ENCODE results near the gene UBE2E1.
"Not testable (repeated sequence)": the region's sequence is repeated elsewhere in the genome, so short reads cannot be mapped to it uniquely, and the experiment has no call there.

Gene UBE2E1

DNA sequence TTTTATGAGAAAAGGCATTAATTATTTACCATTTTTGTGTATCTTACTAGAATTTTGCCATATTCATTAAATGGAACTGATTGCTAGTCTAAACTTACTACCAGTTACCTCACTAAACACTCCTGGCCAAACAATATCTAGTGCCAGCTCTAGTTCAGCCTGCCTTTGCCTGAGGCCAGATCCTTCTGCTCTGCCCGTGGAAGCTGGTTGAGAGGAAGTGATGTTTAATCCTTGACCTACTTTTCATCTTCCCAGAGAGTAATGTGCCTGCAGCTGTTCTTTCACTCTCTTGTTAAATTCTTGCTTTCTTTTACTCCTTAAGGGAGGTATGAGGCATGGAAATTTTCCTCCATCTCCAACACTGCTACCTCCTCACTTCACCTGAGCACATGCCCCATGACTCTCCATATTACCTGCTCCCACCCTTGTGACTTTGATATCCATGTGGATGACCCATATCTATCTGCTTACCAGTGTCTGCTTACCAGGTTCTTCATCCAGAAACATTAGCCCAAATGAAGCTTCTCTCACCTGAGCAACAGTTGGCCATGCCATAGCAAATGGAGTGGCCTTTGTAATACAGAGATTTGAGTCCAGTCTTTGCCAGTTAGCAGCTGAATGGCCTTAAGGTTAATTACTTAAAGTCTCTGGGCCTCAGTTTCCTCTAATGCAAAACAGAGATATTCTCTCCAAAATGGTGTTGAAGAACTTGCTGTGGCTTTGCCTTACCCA is 53.4 kb downstream of the UBE2E1 start:
- no peak for DNase-seq

DNA sequence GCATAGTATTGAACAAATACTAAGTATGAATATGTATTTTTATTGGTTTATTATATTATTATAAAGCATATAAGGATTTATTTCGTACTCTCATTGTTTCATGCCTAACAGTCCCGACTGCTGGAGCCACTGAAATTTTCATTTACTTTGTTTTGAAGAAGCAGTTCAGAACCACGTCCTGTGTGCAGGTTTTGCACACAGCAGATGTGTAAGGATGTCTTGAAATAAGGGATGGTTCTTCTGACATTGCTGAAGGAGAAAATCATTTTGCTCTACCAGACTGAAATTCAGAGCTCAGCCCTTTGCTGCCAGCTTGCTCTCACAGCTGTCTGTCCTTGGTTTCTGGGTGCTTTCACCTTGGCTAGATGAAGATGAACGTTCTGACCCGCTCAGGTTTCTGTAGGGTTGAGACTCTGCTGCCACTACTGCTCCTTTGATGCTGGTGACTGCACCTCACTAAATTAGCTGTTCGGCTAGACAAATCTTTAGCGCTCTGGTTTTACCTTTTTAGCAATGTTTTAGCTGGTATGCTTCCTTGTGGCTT is 54.2 kb downstream of the UBE2E1 start:
- no peak for DNase-seq

GRCh38 chr3:23861689-23862088 is 55.9 kb downstream of the UBE2E1 start:
- DNase-seq: no peak

DNA sequence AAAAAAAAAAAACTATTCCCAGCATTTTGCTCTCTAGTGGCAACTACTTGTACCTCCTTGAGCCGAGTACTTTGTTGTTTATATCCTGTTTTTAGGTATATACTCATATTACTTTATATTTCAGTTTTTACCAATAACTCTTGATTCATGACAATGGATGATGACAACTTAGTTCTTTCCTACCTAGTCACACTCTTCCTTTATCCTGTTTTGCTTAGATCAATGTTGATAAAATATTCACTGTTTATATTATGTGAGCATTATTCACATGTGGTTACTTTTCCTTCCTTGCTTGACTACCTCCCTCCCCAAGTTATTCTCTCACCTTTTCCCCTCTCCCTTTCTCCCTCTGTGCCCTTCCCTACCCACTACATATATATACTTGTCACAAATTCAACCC is 57.3 kb downstream of the UBE2E1 start:
- no peak for DNase-seq

GRCh38 chr3:23864931-23865330 is 59.2 kb downstream of the UBE2E1 start:
- no peak for DNase-seq

DNA sequence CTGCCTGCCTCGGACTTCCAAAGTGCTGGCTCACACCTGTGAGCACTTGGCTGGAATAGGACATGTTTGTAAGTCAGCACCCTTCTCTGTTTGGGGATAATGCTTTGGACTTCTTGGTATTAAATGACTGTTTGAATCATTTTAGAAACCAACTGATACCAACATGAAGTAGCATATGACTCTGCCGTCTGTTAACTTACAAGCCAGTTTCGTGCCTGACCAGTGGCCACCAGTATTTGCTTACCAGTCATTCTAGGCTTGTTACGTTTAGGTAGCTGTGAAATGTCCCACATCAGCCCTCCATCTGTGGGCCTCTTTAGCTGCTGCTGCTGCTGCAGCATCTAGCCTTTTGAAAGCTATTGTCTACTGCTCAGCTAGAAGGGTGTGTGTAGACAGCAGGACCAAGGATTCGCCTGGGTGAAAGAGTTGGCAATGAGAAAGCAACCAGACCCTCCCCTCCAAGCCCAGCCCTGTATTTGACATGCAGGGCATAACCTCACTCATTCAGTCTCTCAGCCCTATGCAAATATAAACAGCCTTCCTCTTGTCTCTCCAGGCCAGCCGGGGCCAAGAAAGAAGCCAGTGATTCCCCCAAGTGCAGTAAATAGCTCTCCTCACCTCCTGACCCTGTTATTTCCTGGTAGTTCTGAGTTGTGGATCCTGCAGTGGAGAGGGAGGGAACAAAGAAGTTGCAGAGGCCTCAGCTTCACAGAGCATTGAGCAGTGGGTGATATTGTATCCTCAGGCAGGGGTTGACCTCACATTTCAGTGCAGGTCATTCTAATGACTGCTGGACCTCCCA is 60.0 kb downstream of the UBE2E1 start:
- peak; percentile 55 for DNase-seq

GRCh38 chr3:23867400-23867799 is 61.6 kb downstream of the UBE2E1 start:
- DNase-seq: no peak

DNA sequence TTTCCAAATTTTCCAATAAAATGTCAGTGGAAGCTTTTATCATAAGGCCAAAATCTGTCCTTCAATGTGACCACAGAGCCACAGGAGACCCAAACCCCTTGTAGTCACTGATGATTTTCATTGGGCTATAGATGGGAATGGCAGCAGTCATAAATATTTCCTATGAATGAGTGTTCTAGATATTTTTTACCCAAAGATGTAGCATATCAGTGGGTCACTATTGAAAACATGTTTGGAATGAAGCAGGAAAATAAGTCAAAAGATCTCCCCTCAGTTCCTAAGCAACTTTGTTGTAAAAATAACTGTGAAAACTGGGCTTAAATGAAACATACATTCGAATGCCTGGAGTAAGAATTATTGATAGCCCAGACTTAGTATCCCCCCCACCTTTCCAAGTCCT is 62.1 kb downstream of the UBE2E1 start:
- DNase-seq: no peak

DNA sequence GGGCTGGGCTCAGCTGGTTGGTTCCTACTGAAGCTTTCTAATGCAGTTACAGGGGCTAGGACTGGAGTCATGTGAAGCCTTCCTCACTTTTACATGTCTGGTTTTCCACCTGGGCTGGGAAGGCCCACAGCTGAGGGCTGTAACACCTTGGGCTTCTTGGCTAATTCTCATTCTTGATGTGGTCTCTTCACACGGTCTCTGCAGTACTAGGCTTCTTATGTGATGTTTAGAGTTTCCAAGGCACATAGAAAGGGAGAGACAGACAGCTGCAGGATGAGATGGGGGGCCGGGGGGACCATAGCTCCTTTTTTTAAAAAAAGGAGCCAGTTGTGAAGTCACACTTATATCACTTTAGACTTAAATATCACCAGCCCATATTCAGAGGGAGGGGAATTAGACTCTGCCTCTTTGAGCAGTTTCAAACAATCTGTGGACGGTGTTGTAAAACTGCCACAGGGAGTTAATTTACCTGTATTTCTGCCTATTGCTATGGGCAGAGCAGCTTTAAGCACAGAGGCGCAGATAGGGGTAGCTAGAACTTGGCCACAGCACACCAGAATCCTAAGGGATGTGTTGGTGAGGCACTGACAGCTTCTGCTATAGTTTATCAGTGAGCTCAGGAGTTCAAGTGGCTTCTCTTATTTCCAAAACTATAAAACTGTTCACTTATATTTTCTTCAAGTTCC is 64.4 kb downstream of the UBE2E1 start:
- no peak for DNase-seq

DNA sequence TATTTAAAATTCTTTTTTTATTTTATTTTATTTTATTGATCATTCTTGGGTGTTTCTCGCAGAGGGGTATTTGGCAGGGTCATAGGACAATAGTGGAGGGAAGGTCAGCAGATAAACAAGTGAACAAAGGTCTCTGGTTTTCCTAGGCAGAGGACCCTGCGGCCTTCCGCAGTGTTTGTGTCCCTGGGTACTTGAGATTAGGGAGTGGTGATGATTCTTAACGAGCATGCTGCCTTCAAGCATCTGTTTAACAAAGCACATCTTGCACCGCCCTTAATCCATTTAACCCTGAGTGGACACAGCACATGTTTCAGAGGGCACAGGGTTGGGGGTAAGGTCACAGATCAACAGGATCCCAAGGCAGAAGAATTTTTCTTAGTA is 64.9 kb downstream of the UBE2E1 start:
- not testable (repeated sequence) for DNase-seq

DNA sequence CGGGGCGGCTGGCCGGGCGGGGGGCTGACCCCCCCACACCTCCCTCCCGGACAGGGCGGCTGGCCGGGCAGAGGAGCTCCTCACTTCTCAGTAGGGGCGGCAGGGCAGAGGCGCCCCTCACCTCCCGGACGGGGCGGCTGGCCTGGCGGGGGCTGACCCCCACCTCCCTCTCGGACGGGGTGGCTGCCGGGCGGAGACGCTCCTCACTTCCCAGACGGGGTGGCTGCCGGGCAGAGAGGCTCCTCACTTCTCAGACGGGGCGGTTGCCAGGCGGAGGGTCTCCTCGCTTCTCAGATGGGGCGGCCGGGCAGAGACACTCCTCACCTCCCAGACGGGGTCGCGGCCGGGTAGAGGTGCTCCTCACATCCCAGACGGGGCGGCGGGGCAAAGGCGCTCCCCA is 65.6 kb downstream of the UBE2E1 start:
- not testable (repeated sequence) for DNase-seq

GRCh38 chr3:23872330-23872729 is 66.6 kb downstream of the UBE2E1 start:
- DNase-seq: no peak

DNA sequence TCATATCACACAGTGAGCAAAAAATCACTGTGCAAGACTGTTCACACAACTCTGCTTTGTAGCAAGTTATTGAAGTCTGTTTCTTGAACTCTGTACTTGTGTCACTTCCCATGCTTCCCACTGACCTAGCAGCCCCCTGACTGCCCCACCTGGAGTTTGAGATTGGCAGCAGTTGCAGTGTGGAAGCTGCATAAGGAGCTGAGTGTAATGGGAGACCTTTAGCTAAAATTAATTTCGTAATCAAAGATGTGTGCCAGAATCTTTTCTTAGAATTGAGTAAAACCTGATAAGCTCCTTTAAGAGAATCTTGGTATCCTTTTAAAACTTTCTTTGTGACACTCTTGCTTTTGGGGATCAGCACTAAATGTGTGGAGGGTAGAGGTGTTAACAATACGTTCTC is 68.2 kb downstream of the UBE2E1 start:
- DNase-seq: no peak

DNA sequence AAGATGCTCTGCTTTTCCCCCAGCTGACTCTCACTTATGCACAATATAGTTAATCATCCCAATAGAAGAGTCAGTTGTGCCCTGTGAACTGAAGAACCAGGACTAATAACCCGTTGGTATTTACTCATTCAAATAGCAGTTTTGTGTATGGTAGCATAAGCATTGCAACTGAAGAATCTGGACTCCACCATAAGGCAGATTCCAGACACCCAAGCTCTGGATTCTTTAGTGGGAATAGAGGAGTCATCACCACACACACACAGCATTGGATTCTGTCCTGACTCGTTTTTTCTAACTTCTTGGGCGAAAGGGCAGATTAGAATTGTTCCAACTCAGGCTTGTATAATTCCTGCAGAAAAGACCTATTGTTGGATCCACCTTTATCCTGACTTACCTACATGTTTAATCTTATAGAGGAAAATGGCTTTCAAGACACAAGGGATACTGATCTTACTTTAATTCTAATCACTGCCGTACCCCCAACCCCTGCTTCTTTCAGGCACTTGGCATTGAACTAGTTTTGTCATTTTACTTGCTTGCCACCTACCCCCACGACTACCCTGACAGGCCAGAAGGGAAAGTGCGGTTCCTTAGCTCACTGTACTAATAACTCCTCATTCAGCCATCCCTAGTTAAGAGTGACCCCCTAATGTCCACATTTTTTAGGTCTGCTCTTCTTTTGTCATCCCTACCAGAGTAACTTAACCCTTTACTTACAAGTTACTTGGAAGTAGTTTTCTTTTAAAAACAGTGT is 68.8 kb downstream of the UBE2E1 start:
- DNase-seq: no peak

DNA sequence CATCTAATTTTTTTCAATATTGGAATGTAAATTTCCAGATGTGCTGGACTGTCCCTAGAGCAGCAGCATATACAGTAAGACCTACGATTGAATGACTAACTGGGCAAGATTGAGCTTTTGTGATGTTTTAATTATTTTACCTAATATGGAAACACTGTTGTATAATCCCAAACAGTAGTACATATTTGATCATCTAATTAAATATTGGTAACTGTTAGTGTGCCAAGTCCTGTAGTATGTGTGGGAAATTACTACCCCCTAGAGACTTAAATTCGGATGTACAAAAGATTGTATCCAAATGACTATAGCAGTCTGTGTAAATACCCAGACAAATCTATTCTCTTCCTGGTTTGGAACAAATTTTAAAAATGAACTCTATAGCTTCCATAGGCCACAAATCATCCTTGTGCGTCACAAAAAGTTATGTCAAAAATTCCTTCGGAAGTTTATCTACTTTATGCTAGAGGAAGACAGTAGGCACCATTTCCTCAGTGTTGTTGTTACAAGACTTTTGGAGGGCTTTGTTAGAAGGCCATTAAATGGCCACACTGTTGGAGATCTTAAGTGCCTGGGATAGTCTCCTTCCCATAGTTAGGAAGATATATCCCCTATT is 69.5 kb downstream of the UBE2E1 start:
- DNase-seq: no peak

DNA sequence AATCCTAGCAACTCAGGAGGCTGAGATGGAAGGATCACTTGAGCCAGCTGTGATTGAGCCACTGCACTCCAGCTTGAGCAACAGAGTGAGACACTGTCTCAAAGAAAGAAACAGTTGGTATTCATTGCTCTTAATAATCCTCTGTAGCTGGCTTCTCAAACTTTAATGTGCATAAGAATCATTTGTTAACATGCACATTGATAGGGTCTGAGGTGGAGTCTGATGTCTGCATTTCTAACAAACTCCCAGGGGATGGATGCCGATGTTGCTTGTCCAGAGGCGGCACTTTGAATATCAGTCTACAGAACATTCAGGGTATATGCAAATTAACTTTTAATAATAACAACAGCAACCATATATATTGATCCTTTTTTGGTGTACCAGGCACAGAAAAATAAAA is 71.2 kb downstream of the UBE2E1 start:
- DNase-seq: no peak

- no peak for DNase-seq
Measured at GRCh38 chr3:23877329-23877980, 71.7 kb downstream of the UBE2E1 start.

- DNase-seq: no peak
Measured at GRCh38 chr3:23879485-23879884, 73.7 kb downstream of the UBE2E1 start.

DNA sequence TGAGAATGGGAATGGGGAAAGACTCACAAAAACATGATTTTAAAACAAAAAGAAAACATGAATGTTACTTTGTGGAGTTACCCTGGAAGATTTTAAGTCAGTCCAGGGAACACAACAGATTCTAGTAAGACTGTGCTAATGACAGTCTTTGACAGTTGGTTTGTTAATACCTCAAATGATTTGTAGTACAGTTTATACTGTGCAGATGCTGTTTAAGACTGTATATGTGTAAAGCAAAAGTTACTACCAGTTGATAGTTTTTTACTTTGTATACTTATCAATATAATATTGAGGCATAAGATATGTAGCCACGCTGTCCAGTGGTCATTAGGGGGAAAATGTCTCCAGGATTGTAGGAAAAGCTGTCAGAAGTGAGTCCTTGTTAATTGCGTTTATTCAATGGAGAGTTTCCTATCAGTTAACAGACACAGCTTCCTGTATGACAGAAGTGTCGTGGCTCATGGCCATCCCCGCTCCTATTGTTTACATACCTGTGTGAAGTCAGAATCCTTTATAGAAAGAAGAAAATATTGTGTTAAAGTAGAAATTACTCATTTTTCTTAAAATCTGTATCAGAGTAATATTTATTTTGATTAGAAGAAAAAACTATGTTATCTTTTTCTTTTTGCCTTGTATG is 75.1 kb downstream of the UBE2E1 start:
- no peak for DNase-seq

GRCh38 chr3:23881993-23882392 is 76.2 kb downstream of the UBE2E1 start:
- not testable (repeated sequence) for DNase-seq

GRCh38 chr3:23882487-23882918 is 76.7 kb downstream of the UBE2E1 start:
- no peak for DNase-seq

All from femur (tissue), 1 donor.